ENCODE data around the gene DEPDC5. TPM values are rescaled to one million over a fixed set of nuclear protein-coding genes. Genes with fewer than 3 reads are reported as not detected.

DEPDC5 gene
- total RNA-seq, 6 experiments from 2014 or later, result 9.7 to 14.3 (median 12.5) TPM

DNA sequence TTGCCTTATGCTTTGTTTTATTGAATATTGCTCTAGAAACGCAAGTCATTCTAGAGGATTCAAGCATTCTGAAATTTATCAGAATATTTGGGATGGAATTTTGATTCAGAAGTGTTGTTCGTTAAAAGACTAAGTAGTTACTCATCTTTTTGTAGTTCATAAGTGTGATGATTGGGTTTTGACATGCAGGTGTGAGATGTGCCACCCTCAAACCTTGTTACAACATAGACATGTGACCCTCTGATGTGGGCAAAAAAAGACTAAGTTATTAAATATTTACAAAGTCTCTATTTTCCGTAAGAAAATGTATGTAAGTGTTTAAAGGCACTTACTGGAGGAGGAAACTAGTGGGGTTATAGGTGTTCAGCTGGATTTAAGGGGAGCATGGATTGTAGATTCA is 199.4 kb downstream of the DEPDC5 start:
- Mint-ChIP-seq H3K9me3 (no peaks in the 10 kb centered on the region), H3K36me3 (ENCODE audit: low read depth) (peaks cover 49% of the 10 kb centered on the region), H3K4me3 (peak overlapping the region; percentile 29; the same call in 1 of the 2 replicates), H3K27me3 (ENCODE audit: insufficient read depth) (no peaks in the 10 kb centered on the region; the same call in 1 of the 2 replicates), H3K27ac (peak overlapping the region; percentile 88), H3K4me1 (ENCODE audit: low read depth) (peaks cover 65% of the 10 kb centered on the region)
- no peak for DNase-seq
- TF ChIP-seq, protein P1, sequence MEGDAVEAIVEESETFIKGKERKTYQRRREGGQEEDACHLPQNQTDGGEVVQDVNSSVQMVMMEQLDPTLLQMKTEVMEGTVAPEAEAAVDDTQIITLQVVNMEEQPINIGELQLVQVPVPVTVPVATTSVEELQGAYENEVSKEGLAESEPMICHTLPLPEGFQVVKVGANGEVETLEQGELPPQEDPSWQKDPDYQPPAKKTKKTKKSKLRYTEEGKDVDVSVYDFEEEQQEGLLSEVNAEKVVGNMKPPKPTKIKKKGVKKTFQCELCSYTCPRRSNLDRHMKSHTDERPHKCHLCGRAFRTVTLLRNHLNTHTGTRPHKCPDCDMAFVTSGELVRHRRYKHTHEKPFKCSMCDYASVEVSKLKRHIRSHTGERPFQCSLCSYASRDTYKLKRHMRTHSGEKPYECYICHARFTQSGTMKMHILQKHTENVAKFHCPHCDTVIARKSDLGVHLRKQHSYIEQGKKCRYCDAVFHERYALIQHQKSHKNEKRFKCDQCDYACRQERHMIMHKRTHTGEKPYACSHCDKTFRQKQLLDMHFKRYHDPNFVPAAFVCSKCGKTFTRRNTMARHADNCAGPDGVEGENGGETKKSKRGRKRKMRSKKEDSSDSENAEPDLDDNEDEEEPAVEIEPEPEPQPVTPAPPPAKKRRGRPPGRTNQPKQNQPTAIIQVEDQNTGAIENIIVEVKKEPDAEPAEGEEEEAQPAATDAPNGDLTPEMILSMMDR (IDR thresholded peaks at IDR 0.05), result no peak

GRCh38 chr22:31954535-31955523 is 201.0 kb downstream of the DEPDC5 start:
- H3K27ac Mint-ChIP-seq, result peak overlapping the region; percentile 32
- no peak for DNase-seq
- no peak overlapping the region for H3K4me3 Mint-ChIP-seq
- H3K9me3 Mint-ChIP-seq, result no peaks in the 10 kb centered on the region
- TF ChIP-seq, protein P1 (IDR thresholded peaks at IDR 0.05), result no peak
- peaks cover 55% of the 10 kb centered on the region for H3K36me3 Mint-ChIP-seq (ENCODE audit: low read depth)
- peaks cover 61% of the 10 kb centered on the region for H3K4me1 Mint-ChIP-seq (ENCODE audit: low read depth)
- H3K27me3 Mint-ChIP-seq (ENCODE audit: insufficient read depth), result no peaks in the 10 kb centered on the region; the same call in 1 of the 2 replicates

GRCh38 chr22:31956360-31956759 is 202.5 kb downstream of the DEPDC5 start:
- no peak overlapping the region for H3K27ac Mint-ChIP-seq
- DNase-seq, result no peak
- H3K4me3 Mint-ChIP-seq, result no peak overlapping the region
- no peaks in the 10 kb centered on the region; the same call in 1 of the 2 replicates for H3K27me3 Mint-ChIP-seq (ENCODE audit: insufficient read depth)
- TF ChIP-seq, protein P1 (IDR thresholded peaks at IDR 0.05), result no peak
- H3K9me3 Mint-ChIP-seq, result no peaks in the 10 kb centered on the region
- H3K36me3 Mint-ChIP-seq (ENCODE audit: low read depth), result peaks cover 53% of the 10 kb centered on the region
- peaks cover 45% of the 10 kb centered on the region for H3K4me1 Mint-ChIP-seq (ENCODE audit: low read depth)

Other genes starting within 250 kb of the DEPDC5 start
- gene PISD, start 91.8 kb upstream of the DEPDC5 start, total RNA-seq (2021; fragmentation: NEBNext Ultra II Directional; extraction: Animal tissue kit (Norgen Biotek cat#: 25700)), result 10 to 100 TPM; 38.4 to 47.3 (median 43.3) TPM
- 10 to 100 TPM; 28.4 to 39.6 (median 34.2) TPM for gene PRR14L, start 3.9 kb upstream of the DEPDC5 start, total RNA-seq (2021; fragmentation: NEBNext Ultra II Directional; extraction: Animal tissue kit (Norgen Biotek cat#: 25700))
- gene YWHAH, start 190.5 kb downstream of the DEPDC5 start, total RNA-seq (2021; fragmentation: NEBNext Ultra II Directional; extraction: Animal tissue kit (Norgen Biotek cat#: 25700)), result 100 to 1,000 TPM; 127 to 194 (median 184) TPM